HCT116 (cell line): Measurements from ENCODE around the gene ERGIC3. TPM values are rescaled to one million over a fixed set of nuclear protein-coding genes. Genes with fewer than 3 reads are reported as not detected.

Experiments
- ATAC-seq: fragments of 200-7000 bp; cut with Tn5 transposase; 2 replicates; pipeline ENCODE4 v1.9.1; 2020; ENCODE audit warnings: mild to moderate bottlenecking, moderate library complexity
- BruUV-seq: library from RNA; stranded (reverse); fragments of 400-500 nt; replicated peaks from 2 replicates; lab custom pipeline; 2021; lab: Mats Ljungman, UMichigan
- CTCF ChIA-PET: fragments of 300-600 bp; sonication (Branson Sonifier 250); formaldehyde crosslinking; loops from one replicate; lab custom pipeline; 2021; ENCODE audit warnings: antibody characterized with exemption; lab: Charles Lee
- POLR2A ChIA-PET: fragments of 300-600, 350-600 bp; sonication (Branson Sonifier 250); formaldehyde crosslinking; loops from one replicate; lab custom pipeline; 2021; ENCODE audit warnings: antibody characterized with exemption; lab: Charles Lee
- RAD21 ChIA-PET, 2 experiments: fragments of 300-600 bp; sonication (Branson Sonifier 250); formaldehyde crosslinking; loops; one replicate each; lab custom pipeline; 2023; ENCODE audit warnings: low total read pairs in 2 of 2; ENCODE audit not compliant: uncharacterized antibody in 2 of 2, unreplicated experiment in 2 of 2, low non-redundant PET in 1 of 2; lab: Charles Lee
- DNase-seq: peaks from one replicate; pipeline ENCODE4 v3.0.0-alpha.2; 2010; ENCODE audit warnings: low read depth, low spot score
- H2AFZ ChIP-seq: fragments of 200-600 bp; shearing (Covaris generic), sonication (generic); 2 replicates; pipeline ENCODE4 v1.6.1; 2017; ENCODE audit warnings: low read depth, mixed run types, mixed read lengths, antibody characterized with exemption, low read length; ENCODE audit not compliant: poor library complexity, severe bottlenecking
- H3K27ac ChIP-seq: 2 replicates; pipeline ENCODE4 v1.5.1; 2012; ENCODE audit warnings: low read depth, low read length
- H3K27me3 ChIP-seq: fragments of 200-600 bp; sonication (generic); 2 replicates; pipeline ENCODE4 v1.6.1; 2016; ENCODE audit warnings: mixed run types, low read length, mixed read lengths; ENCODE audit not compliant: insufficient read depth
- H3K36me3 ChIP-seq, 2 experiments: fragments of 200-500 bp in 1 of 2; fragments of 200-600 bp in 1 of 2; sonication (Bioruptor generic) in 1 of 2; sonication (generic) in 1 of 2; 2 replicates each; pipeline versions ENCODE4 v1.5.1 to v1.6.1; 2014 to 2016; ENCODE audit warnings: low read length in 2 of 2, inconsistent platforms in 1 of 2, mixed read lengths in 1 of 2, mixed run types in 1 of 2; ENCODE audit not compliant: insufficient read depth in 2 of 2, control insufficient read depth in 1 of 2
- H3K4me1 ChIP-seq, 2 experiments: fragments of 200-600 bp in 1 of 2; sonication (generic) in 1 of 2; 2 replicates each; pipeline versions ENCODE4 v1.5.1 to v1.6.1; 2012 to 2017; ENCODE audit warnings: low read length in 2 of 2, inconsistent platforms in 1 of 2, mild to moderate bottlenecking in 1 of 2, mixed read lengths in 1 of 2, mixed run types in 1 of 2, moderate library complexity in 1 of 2; ENCODE audit not compliant: insufficient read depth in 2 of 2, control insufficient read depth in 1 of 2
- H3K4me2 ChIP-seq: fragments of 200-600 bp; sonication (generic); 2 replicates; pipeline ENCODE4 v1.6.1; 2017; ENCODE audit warnings: mixed run types, low read length, mixed read lengths
- H3K4me3 ChIP-seq, 2 experiments: fragments of 200-600 bp in 1 of 2; sonication (generic) in 1 of 2; replicated peaks in 1 of 2; 2 replicates each; pipeline ENCODE4 v1.5.1; 2011 to 2016; ENCODE audit warnings: low read length in 2 of 2, control low read depth in 1 of 2, low read depth in 1 of 2, mild to moderate bottlenecking in 1 of 2, mixed read lengths in 1 of 2, mixed run types in 1 of 2
- H3K79me2 ChIP-seq: fragments of 200-600 bp; sonication (generic); 2 replicates; pipeline ENCODE4 v1.6.1; 2017; ENCODE audit warnings: mild to moderate bottlenecking, mixed run types, low read length, moderate library complexity, mixed read lengths; ENCODE audit not compliant: insufficient read depth
- H3K9ac ChIP-seq: fragments of 200-600 bp; sonication (generic); 2 replicates; pipeline ENCODE4 v1.6.1; 2016; ENCODE audit warnings: low read length, mixed read lengths
- H3K9me2 ChIP-seq: fragments of 200-600 bp; sonication (generic), shearing (Covaris generic); 2 replicates; pipeline ENCODE4 v1.6.1; 2017; ENCODE audit warnings: mixed run types, mild to moderate bottlenecking, moderate library complexity; ENCODE audit not compliant: insufficient read depth
- H3K9me3 ChIP-seq, 2 experiments: fragments of 200-500 bp in 1 of 2; fragments of 200-600 bp in 1 of 2; sonication (Bioruptor generic) in 1 of 2; sonication (generic) in 1 of 2; 2 replicates each; pipeline ENCODE4 v1.6.1; 2014 to 2017; ENCODE audit warnings: low read length in 2 of 2, mixed read lengths in 2 of 2, inconsistent platforms in 1 of 2, low read depth in 1 of 2, mild to moderate bottlenecking in 1 of 2, mixed run types in 1 of 2, moderate library complexity in 1 of 2; ENCODE audit not compliant: control insufficient read depth in 1 of 2, insufficient read depth in 1 of 2
- H4K20me1 ChIP-seq: fragments of 200-600 bp; sonication (generic), shearing (Covaris generic); 2 replicates; pipeline ENCODE4 v1.6.1; 2017; ENCODE audit warnings: mixed run types, mild to moderate bottlenecking, moderate library complexity; ENCODE audit not compliant: insufficient read depth
- CEBPB ChIP-seq: IDR thresholded peaks from 2 replicates; pipeline ENCODE4 v1.6.1; 2012; ENCODE audit warnings: low read depth
- ELF1 ChIP-seq: IDR thresholded peaks from 2 replicates; pipeline ENCODE4 v1.6.1; 2012; ENCODE audit warnings: low read depth, borderline replicate concordance
- EZH2 ChIP-seq: fragments of 200-600 bp; sonication (generic); IDR thresholded peaks from 2 replicates; pipeline ENCODE4 v1.6.1; 2017; ENCODE audit warnings: antibody characterized with exemption, mixed run types
- EZH2phosphoT487 ChIP-seq: fragments of 200-600 bp; IDR thresholded peaks from 2 replicates; pipeline ENCODE4 v1.6.1; 2018; ENCODE audit warnings: antibody characterized with exemption, borderline replicate concordance
- FOSL1 ChIP-seq: IDR thresholded peaks from 2 replicates; pipeline ENCODE4 v1.6.1; 2012; ENCODE audit warnings: low read depth
- JUND ChIP-seq: IDR thresholded peaks from 2 replicates; pipeline ENCODE4 v1.6.1; 2012
- SP1 ChIP-seq: IDR thresholded peaks from 2 replicates; pipeline ENCODE4 v1.6.1; 2012; ENCODE audit warnings: low read depth
- SRF ChIP-seq: IDR thresholded peaks from 2 replicates; pipeline ENCODE4 v1.6.1; 2012; ENCODE audit warnings: low read depth
- TCF7L2 ChIP-seq: IDR thresholded peaks from 2 replicates; pipeline ENCODE4 v1.7.0; 2011; ENCODE audit warnings: borderline replicate concordance, inconsistent platforms; ENCODE audit not compliant: insufficient read depth, insufficient read length; ENCODE audit errors: extremely low read depth
- YY1 ChIP-seq: IDR thresholded peaks from 2 replicates; pipeline ENCODE4 v1.6.1; 2011; ENCODE audit warnings: low read length, low read depth, moderate library complexity, mild to moderate bottlenecking; ENCODE audit not compliant: insufficient replicate concordance; ENCODE audit errors: extremely low read depth
- intact Hi-C: fragments of 100-400 bp; cut with micrococcal nuclease; formaldehyde crosslinking; loops from 2 replicates; pipeline ENCODE4 v1.10.0; 2022
- total RNA-seq: library from RNA; stranded (reverse); gene quantifications from one replicate; pipeline ENCODE4 v1.2.1, GENCODE V29; 2021; ENCODE audit not compliant: unreplicated experiment
- TF ChIP-seq, protein P1 (sequence below): IDR thresholded peaks from 2 replicates; pipeline ENCODE4 v1.6.1; 2012
- TF ChIP-seq, protein P2 (sequence below): IDR thresholded peaks from 2 replicates; pipeline ENCODE4 v1.6.1; 2012

The ERGIC3 gene
- total RNA-seq, 1 experiment from 2014 or later: 229 TPM

DNA sequence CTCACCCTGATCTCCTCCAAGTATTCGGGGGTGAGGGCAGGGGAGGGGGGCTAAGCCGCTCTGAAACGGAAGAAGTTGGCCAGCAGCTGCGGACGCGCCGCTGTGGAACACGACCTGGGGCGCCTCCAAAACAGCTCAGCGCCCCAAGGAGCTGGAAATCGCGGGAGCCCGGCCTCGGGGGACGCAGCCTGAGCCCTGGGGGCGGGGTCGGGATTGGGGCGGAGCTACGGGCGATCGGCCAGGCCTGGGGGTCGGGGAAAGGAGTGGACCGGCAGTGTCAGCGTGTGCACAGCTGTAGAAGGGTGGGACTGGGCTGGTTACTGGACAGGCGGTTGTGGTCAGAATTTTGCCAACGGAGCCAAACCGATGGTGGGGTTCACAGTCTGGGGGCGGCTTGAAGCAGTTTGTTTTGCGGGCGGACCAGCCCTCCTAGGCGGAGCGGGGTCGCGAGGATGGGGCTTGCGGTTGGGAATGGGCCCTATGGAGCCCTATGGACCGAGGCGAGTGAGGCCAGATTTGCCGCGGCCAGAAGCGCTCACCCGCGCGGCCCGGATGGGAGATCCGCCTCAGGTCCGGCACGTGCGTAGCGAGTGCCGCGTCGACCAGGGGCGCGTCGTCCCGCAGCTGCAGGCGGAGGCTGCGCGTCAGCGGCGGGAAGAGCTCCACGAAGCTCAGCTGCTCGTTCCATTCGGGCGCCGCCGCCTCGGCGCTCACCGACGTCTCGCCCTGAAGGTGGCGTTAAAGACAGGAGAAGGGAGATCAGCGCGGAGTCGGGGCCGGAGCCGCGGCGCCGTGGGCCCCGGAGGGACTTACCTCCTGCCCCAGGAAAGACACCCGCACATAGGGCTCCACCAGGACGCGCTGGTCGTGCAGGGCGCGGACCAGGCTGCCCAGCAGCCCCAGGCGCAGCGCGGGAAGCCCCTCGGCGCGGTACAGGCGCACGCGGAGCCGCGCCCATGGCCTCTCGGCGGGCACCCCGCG, 59.4 kb downstream of the ERGIC3 start:
- DNase-seq (no peak), ATAC-seq (no peak)
- no peaks in the 10 kb centered on the region for H3K9me3 ChIP-seq
- no peak for TF ChIP-seq SP1
- TF ChIP-seq EZH2phosphoT487: no peak
- TF ChIP-seq YY1: no peak
- TF ChIP-seq, protein P1, sequence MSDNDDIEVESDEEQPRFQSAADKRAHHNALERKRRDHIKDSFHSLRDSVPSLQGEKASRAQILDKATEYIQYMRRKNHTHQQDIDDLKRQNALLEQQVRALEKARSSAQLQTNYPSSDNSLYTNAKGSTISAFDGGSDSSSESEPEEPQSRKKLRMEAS: no peak
- TF ChIP-seq CEBPB: no peak
- TF ChIP-seq EZH2: no peak
- no peak for TF ChIP-seq TCF7L2
- TF ChIP-seq ELF1: no peak
- TF ChIP-seq FOSL1: no peak
- TF ChIP-seq, protein P2, sequence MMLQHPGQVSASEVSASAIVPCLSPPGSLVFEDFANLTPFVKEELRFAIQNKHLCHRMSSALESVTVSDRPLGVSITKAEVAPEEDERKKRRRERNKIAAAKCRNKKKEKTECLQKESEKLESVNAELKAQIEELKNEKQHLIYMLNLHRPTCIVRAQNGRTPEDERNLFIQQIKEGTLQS: no peak
- no peak for TF ChIP-seq SRF
- no peak for TF ChIP-seq JUND
- RAD21 ChIA-PET: no interaction called here
- H3K9ac ChIP-seq: no peak overlapping the region
- H3K27me3 ChIP-seq: no peaks in the 10 kb centered on the region
- peaks cover 0 to 7% of the 10 kb centered on the region in 2 experiments; a peak in 1 of 4 replicates for H3K4me1 ChIP-seq
- no peaks in the 10 kb centered on the region for H3K36me3 ChIP-seq
- H3K9me2 ChIP-seq: no peaks in the 10 kb centered on the region
- intact Hi-C loops: no loop called here
- BruUV-seq: no TSS peak
- no peak overlapping the region for H3K4me3 ChIP-seq
- POLR2A ChIA-PET: no interaction called here
- CTCF ChIA-PET: no interaction called here
- H3K79me2 ChIP-seq: no peaks in the 10 kb centered on the region
- no peak overlapping the region for H3K27ac ChIP-seq
- no peak overlapping the region for H2AFZ ChIP-seq
- no peaks in the 10 kb centered on the region for H4K20me1 ChIP-seq
- no peak overlapping the region for H3K4me2 ChIP-seq
